Left hindlimb (tissue), 1 donor: ENCODE measurements around the gene CACNA2D1.
"Not testable (repeated sequence)": the region's sequence is repeated elsewhere in the genome, so short reads cannot be mapped to it uniquely, and the experiment has no call there.

Experiments
- DNase-seq: peaks from one replicate; pipeline ENCODE4 v3.0.0-alpha.2; 2018

The CACNA2D1 gene

DNA sequence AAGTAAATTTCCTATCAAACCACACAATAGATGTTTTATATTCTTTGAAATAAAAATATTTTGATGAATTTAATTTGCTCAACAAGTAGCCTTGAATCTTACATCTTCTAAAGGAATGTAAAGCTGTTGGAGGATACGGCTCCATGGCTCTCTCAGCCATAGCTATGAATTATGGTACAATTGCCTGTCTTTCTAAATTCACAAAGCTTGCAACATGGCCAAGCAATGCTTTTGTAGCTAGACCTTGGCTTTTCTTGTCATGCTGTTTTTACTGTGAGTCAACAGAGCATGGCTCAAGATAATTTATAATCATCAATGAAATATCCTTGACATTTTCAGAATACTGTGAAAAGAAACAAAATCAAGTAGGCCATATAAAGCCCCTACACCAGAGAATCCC lies 286.7 kb downstream of the CACNA2D1 start:
- DNase-seq, result no peak

DNA sequence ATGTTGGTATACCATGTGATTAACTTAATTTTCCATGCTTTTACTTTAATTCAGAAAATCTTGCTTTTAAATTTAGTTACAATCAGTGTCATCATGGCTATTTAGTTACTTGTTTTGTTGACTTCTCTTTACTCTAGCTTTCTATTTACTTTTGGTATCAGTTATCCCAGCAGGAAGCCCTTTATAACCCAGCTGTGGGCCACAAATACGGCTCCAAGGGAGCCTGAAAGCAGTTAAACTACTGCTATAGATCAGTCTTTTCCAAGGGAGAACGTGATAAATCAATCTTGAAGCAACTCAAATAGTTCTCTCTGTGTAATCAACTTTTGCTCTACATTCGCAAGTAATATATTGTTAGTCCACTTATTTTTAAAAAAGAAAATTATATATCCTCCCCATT lies 287.4 kb downstream of the CACNA2D1 start:
- DNase-seq, result no peak

DNA sequence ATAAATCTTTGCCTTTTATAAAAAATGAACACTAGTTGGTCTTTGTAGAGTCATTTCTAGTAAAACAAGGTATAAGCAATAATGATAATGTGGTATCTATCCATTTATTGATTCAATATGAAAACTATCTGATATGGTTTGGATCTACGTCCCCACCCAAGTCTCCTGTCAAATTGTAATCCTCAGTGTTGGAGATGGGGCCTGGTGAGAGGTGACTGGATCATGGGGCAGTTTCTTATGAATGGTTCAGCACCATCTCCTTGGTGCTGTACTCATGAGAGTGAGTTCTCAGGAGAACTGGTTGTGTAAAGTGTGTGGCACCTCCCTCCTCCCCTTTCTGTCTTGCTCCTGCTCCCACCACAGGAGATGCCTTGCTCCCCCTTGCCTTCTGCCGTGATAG lies 288.8 kb downstream of the CACNA2D1 start:
- DNase-seq, result no peak

DNA sequence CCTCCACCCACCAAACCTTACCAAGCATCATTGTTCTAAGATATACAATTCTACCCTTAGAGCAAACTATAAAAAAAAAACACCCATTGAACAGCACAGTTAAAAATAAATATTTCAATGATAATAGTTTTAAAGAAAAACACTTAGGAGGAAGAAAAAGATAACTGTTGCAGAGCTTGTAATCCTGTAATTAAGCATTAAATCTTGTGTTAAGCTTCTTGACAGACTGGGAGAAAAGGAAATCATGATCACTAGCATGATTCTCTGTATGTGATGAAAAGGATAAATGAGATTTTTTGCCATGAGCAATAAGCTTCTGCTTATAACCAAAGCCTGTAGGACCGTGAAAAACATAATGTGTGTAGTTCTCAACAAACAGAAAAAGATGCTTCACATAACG lies 289.8 kb downstream of the CACNA2D1 start:
- no peak for DNase-seq

DNA sequence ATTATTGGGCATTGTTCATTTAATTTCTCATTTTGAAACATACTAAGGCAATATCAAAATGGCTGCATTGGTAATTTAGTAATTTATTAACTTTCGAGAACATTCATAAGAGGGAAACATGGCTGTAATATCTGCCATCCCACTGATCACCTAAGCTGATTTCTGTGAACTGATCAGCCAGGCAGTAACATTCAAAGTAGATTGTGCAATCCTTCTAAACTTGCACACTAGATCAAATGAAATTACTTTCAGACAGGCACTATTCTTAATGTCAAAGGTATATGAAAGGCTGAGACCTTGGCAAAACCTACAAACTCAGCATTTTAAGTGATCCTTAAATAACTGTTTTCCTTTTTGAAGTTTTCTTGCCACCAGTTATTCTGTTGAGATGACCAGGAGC lies 290.7 kb downstream of the CACNA2D1 start:
- DNase-seq, result no peak

DNA sequence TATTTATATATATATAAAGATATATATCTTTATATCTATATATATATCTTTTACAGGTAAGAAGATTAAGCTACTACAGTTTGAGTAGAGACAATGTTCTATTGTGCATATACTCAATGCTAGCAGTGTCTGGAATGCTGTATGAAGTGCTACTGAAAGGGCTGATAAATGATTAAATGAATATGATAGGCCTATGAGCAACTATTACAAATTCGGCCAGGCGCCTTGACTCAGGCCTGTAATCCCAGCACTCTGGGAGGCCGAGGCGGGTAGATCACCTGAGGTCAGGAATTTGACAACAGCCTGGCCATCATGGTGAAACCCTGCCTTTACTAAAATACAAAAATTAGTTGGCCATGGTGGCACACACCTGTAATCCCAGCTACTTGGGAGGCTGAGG lies 297.1 kb downstream of the CACNA2D1 start:
- no peak for DNase-seq

DNA sequence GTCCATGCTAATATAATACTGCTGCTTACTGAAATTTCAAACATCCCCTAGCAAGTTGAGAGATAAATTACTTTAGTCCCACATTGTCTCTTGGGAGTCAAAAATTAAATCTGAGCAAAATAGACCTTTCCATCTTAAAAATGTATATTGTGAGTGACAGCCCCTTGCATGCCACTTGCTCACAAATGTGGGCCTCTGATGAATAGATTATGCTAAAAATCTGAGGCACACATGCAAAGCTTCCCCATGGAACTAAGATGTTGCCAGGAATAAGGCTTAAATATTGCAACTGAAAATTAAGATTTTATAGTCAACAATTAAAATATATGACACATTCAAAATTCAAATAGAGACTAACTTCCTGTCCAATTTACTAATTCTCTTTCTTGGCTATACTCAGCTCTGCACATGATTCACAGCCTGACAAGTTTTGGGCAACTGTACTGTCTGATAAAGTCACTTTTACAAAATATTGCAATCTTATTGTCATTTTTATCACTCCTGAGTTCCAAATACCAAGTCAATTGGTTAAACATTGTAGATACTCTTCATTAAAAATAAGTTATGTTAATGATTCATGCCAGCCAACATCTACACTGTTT lies 301.2 kb downstream of the CACNA2D1 start:
- no peak for DNase-seq

DNA sequence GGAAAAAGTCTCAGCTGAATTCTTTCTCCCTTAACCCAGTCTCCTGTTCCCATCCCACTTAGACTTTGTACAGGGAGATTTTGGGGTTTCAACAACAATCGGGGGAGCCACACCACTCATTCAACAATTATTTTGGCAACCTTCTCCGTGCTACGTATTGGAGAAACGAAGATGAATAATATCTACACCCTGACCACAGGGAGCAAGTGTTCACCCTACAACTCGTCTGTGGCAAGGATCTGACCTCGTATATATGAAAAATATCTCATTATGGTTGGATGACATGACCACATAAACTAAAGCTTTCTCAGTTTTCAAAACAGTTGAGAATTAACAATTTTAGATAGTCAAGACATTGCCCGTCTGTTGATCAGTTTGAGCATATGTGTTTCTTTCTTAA lies 302.1 kb downstream of the CACNA2D1 start:
- no peak for DNase-seq

DNA sequence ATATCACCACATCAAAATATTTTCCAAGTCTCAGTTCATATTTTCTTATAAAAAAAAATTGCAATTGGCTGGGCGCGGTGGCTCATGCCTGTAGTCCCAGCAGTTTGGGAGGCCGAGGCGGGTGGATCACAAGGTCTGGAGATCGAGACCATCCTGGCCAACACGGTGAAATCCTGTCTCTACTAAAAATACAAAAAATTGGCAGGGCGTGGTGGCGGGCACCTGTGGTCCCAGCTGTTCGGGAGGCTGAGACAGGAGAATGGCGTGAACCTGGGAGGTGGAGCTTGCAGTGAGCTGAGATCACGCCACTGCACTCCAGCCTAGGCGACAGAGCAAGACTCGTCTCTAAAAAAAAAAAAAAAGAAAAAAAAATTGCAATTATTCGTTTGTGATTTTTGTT lies 303.0 kb downstream of the CACNA2D1 start:
- DNase-seq, result not testable (repeated sequence)

DNA sequence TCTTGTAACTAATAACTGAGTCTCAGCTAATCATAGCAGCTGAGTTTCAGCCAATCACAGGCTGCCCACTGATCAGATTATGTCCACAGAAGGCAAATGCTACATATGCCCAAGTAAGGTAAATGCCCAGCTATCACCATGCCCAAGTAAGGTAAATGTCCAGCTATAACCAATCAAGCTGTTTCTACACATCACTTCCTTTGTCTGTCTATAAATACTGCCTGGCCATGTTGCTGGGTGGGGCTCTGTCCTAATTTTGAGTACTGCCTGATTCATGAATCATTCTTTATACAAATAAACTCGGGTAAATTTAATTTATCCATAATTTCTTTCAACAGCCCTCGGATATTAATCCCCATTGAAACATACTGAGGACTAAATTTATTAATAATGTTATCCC lies 312.4 kb downstream of the CACNA2D1 start:
- DNase-seq, result no peak

DNA sequence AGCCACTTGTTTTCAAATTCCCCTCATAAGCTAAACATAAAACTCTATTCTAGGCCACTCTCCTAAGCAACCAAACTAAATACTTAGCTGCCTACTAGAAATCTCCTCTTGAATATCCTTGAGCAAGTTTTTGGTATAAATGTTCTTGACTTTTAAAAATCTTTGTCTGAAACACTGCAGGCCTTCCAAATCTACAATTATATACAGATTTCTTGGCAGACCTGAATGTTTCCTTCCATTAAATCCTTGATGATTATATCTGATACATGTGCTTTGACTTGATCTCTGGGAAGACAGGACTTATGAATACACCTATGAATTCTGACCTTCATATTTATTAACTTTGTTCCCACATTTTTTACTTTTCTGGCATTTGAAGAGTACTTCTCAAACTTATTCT lies 314.5 kb downstream of the CACNA2D1 start:
- DNase-seq, result no peak

DNA sequence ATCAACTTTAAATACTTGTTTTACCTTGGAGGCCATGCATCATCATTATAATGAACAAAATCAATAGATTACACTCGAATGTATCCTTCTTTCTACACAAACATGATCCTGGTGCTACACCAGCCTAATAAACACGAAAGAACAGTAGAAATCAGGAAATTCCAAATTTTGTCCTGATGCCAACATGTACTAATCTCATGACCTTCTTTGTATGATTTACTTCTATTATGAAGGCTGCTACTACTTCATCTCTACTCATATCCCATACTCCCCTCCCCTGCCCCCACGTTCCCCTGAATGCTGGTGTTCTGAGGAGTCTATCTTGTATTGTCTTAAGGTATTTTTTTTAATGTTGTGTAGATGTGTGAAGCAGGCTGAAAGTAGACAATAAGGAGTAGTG lies 315.0 kb downstream of the CACNA2D1 start:
- no peak for DNase-seq

DNA sequence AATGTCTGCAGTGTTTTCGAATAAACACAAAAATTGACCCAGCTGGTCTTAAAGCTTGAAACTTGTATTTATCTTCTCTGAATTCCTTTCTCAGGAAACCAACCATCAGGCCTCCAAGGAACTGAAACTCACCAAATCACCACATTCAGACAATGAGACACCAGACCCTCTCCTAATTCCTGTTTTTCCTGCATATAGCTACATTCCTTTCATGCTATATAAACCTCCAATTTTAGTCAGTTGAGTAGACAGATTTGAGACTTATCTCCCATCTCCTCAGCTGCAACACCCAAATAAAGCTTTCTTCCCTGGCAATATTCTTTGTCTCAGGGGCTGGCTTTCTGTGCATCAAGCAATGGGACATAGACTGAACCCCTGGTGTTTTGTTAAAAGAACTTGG lies 317.0 kb downstream of the CACNA2D1 start:
- DNase-seq, result no peak

DNA sequence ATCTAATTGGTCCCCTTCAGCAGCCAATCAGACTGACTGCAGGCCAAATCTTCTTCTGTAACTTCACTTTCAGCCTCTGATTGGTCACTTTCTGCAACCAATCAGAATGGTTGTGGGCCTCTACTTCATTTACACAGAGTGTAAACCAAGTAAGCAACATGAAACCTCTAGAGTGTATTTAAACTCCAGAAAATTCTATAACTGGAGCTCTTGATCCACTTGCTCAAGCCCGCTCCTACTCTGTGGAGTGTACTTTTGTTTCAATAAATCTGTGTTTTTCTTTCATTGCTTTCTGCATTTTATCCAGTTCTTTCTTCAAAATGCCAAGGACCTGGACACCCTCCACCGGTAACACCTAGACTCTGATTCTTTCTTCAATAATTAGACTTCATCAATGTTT lies 319.1 kb downstream of the CACNA2D1 start:
- no peak for DNase-seq

DNA sequence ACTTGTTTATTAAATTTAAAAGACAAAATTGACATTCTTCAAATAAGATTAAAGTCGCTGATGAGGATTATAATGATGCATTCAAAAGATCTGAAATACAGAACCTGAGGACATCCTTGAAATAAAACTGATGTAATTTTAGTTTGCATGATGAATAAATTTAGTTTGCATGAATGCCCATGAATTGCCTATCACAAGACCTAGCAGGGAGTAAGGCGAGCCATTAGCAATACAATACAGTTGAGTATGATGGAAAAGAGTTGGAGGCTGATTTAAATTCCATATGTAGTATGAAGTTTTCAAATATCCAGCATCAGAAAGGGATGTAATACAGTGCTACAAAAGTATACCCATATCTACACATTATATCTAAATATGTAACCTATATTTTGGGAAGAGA lies 321.3 kb downstream of the CACNA2D1 start:
- DNase-seq, result no peak

DNA sequence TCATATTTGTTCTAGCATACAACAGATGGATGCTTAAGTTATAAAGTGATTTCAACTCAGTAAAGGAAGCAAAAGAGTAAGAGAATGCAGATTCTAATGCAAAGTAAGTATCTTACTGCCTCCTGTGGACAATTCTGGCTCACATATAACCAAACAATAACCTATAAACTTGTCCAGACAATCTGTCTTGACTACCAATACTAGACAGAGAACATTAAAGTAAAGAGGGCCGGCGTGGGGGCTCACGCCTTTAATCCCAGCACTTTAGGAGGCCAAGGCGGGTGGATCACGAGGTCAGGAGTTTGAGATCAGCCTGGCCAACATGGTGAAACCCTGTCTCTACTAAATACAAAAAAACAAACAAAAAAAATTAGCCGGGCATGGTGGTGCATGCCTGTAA lies 329.3 kb downstream of the CACNA2D1 start:
- no peak for DNase-seq

DNA sequence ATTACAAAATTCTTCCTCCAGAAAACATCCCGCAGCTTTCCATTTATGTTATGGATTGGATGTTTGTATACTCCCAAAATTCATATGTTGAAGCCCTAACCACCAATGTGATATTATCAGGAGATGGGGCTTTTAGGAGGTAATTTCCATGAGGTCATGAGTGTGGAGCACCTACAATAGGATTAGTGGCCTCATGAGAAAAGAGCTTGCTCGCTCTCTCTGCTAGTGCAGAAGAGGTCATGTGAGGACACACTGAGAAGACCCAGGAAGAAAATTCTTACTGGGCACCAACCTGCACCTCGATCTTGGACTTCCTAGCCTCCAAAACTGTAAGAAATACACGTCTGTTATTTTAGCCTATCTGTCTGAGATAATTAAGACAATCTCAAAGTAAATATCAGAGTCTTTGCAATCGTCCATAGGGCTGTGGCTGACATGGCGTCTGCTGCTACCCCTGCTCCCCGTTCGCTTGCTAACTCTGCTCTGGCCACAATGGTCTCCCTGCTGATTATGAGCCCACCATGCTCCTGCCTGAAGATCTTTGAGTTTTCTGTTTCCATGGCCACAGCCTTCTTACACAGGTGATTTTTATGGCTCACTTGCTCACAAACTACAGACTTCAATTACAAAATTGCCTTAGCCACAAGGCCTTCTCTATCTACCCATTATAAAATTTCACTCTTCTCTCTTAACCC lies 333.3 kb downstream of the CACNA2D1 start:
- DNase-seq, result no peak

DNA sequence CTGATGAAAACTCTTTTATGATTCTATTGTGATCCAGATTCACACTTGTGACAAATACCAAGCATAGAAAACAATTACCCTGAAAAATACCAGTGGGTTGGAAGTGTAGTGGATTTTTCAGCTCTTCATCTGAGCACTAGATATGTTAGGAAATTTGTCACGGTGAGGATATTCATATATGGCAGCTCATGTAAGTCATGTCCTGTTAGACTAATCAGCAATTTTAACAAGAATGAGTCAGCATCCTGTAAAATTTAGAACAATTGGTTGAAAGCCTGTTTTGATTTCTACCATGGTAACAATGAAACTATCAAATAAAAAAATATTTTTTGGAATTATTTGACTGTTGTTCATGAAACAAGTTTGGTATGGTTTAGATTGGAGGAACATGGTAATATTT lies 334.3 kb downstream of the CACNA2D1 start:
- DNase-seq, result no peak

DNA sequence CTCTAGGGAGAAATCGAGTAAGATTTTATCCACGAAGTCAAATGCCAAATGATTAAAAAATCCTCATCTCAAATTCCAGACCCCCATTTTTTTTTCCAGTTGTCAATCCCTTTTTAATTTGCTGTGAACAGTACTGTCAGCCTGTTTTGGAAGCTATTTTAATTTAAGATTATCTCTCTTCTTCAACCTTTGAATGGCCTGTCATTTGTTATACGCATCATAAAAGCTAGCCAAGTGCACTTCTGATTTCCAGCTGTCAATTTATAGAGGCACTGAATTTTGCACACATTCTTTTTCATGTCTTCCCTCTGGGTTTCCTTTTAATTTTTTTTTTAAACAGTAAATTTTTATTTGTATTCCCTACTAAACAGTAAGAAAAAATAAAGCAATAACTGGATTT lies 337.4 kb downstream of the CACNA2D1 start:
- no peak for DNase-seq

DNA sequence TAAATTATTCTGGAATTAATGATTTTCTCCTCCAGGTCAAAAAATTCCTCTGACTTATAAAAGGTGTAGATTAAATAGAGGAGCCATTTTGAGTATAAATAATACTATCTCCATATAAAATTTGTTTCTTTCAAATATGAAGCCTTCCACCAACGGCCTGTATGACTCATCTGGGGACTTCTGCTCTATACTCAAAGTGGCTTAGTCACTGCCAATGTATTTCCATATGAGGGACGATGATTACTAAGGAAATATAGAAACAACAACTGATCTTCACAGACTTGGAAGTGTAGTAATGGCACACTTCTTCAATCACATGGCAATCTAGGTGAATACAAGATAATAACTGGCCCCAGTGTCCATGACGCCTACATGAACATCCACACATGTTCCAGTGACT lies 338.1 kb downstream of the CACNA2D1 start:
- DNase-seq, result no peak

DNA sequence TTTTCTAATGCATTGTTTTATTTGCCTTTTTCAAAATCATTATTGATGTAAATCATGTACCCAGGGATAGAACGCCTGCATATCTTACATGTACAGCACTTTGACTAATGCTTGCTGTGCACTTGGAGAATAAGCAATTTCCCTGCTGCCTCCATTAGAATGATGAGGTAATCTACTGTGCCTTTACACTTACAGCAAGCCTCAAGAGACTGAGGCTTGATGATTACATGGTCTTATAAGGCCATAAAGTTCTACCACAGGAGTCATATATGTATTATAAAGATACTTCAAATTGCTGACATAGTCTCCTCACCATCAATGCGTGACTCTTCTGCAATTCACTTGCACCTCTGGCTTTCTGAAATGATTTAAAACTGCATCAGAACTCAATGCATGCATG lies 345.2 kb downstream of the CACNA2D1 start:
- DNase-seq, result no peak

DNA sequence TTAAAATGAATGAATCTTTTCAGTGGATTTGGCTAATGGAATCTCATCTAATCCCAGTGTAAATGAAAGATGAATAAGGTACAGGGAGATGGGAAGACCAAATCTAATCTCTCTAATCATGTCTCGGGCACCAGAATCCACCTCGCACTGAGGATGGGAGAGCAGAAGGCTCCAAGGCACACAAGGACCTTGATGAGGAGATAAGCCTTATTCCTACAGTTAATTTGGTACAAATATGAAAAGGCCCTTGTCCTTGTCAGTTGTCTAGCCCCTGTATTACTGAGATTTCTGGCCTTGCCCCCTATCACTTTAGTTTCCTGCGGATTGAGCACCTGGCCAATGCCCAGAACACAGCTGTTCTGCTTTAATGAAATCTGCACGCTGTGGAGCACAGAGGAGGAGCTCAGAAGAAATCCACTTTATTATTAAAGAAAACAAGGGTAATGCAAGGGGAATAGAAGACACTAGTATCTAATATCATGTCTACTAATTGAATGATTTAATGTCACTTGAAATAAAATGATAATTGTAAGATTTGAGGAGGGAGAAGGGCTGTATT lies 352.4 kb downstream of the CACNA2D1 start:
- no peak for DNase-seq

DNA sequence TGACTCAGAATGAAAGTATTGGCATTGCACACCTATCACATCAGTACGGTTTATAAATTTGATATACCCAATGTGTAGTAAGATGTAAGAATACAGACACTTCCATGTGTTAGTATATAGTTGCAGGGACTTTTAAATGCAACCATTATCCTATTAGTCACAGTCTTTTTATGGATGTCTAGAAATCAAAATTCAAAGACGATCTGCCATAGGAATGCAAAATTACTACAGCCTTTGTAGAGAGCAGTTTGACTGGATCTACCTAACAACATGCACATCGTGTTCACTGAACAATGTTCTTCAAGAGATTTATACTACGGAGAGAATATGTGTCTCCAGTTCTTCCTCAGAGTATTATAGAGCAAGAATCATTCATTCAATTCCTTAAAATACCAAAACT lies 356.5 kb downstream of the CACNA2D1 start:
- DNase-seq, result no peak

DNA sequence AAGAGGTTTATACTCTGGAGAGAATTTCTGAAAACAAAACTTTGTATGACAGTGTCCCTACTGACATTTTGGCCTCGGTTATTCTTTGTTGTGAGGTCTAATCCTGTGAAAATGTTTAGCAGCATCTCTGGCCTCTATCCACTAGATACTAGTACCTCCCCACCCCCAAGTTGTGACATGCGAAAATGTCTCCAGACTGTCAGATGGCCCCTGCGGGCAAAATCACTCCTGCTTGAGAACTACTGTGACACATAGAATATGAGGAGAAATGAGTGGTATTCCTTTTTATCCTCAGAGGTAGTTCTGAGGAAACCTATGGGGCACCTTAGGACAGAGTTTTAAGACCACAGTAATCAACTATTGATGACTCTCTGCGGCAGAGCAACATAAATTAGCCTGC lies 358.5 kb downstream of the CACNA2D1 start:
- DNase-seq, result no peak
